HEK293 (cell line): Measurements from ENCODE around the gene CLCN1.

Experiments
- CTCF ChIA-PET: fragments of 350-600 bp; formaldehyde crosslinking; extraction: SDS; loops from one replicate; lab custom pipeline; 2021; ENCODE audit warnings: antibody characterized with exemption; lab: Yijun Ruan, JAX
- POLR2A ChIA-PET: fragments of 300-600 bp; formaldehyde crosslinking; extraction: SDS; loops from one replicate; lab custom pipeline; 2020; ENCODE audit warnings: antibody characterized with exemption, inconsistent platforms; lab: Yijun Ruan, JAX
- H3K27ac ChIP-seq: fragments of 200-500 bp; sonication (Bioruptor generic); 2 replicates; pipeline ENCODE4 v1.5.1; 2014; ENCODE audit warnings: low read depth, low read length, control low read depth, inconsistent platforms; ENCODE audit errors: extremely low read depth
- H3K36me3 ChIP-seq, 2 experiments: fragments of 200-500 bp in 1 of 2; sonication (Bioruptor generic) in 1 of 2; 1 replicate in 1 of 2; 2 replicates in 1 of 2; pipeline ENCODE4 v1.5.1; 2014 to 2017; ENCODE audit warnings: inconsistent platforms in 2 of 2, low read length in 2 of 2; ENCODE audit not compliant: control insufficient read depth in 2 of 2, insufficient read depth in 1 of 2
- H3K4me1 ChIP-seq: fragments of 200-500 bp; sonication (Bioruptor generic); 2 replicates; pipeline ENCODE4 v1.5.1; 2014; ENCODE audit warnings: mild to moderate bottlenecking, low read length, inconsistent platforms; ENCODE audit not compliant: control insufficient read depth, insufficient read depth
- H3K4me3 ChIP-seq: 2 replicates; pipeline ENCODE4 v1.5.1; 2011; ENCODE audit warnings: low read depth, mild to moderate bottlenecking, control low read depth, low read length, moderate library complexity
- H3K9me3 ChIP-seq: fragments of 200-500 bp; sonication (Bioruptor generic); 2 replicates; pipeline ENCODE4 v1.5.1; 2014; ENCODE audit warnings: low read depth, low read length, inconsistent platforms; ENCODE audit not compliant: control insufficient read depth, insufficient read depth
- GFI1B ChIP-seq: fragments of 450-650 bp; formaldehyde crosslinking; IDR thresholded peaks from 2 replicates; pipeline ENCODE4 v1.5.1; 2016; ENCODE audit warnings: missing biosample characterization, missing genetic modification characterization
- GLIS2 ChIP-seq: fragments of 450-650 bp; formaldehyde crosslinking; IDR thresholded peaks from 2 replicates; pipeline ENCODE4 v1.5.1; 2016; ENCODE audit warnings: missing biosample characterization, missing genetic modification characterization
- SCRT1 ChIP-seq: fragments of 450-650 bp; formaldehyde crosslinking; IDR thresholded peaks from 2 replicates; pipeline ENCODE4 v1.5.1; 2016; ENCODE audit warnings: missing biosample characterization, missing genetic modification characterization, borderline replicate concordance
- SCRT2 ChIP-seq: fragments of 450-650 bp; formaldehyde crosslinking; IDR thresholded peaks from 2 replicates; pipeline ENCODE4 v1.5.1; 2016; ENCODE audit warnings: missing biosample characterization, missing genetic modification characterization
- SP3 ChIP-seq: fragments of 450-650 bp; formaldehyde crosslinking; IDR thresholded peaks from 2 replicates; pipeline ENCODE4 v1.5.1; 2016; ENCODE audit warnings: missing biosample characterization, missing genetic modification characterization
- ZBTB8A ChIP-seq: fragments of 450-650 bp; formaldehyde crosslinking; IDR thresholded peaks from 2 replicates; pipeline ENCODE4 v1.5.1; 2016; ENCODE audit warnings: missing biosample characterization, missing genetic modification characterization
- ZFHX2 ChIP-seq: fragments of 450-650 bp; formaldehyde crosslinking; conservative IDR thresholded peaks from 2 replicates; pipeline ENCODE4 v1.5.1; 2016; ENCODE audit warnings: missing biosample characterization, missing genetic modification characterization
- ZNF155 ChIP-seq: fragments of 450-650 bp; formaldehyde crosslinking; IDR thresholded peaks from 2 replicates; pipeline ENCODE4 v1.5.1; 2016; ENCODE audit warnings: missing biosample characterization, missing genetic modification characterization
- ZNF394 ChIP-seq: fragments of 450-650 bp; formaldehyde crosslinking; IDR thresholded peaks from 2 replicates; pipeline ENCODE4 v1.5.1; 2016; ENCODE audit warnings: missing biosample characterization, missing genetic modification characterization, mild to moderate bottlenecking, moderate library complexity, borderline replicate concordance
- ZNF423 ChIP-seq: fragments of 450-650 bp; formaldehyde crosslinking; IDR thresholded peaks from 2 replicates; pipeline ENCODE4 v1.5.1; 2016; ENCODE audit warnings: missing biosample characterization, missing genetic modification characterization
- ZNF514 ChIP-seq: fragments of 450-650 bp; formaldehyde crosslinking; IDR thresholded peaks from 2 replicates; pipeline ENCODE4 v1.5.1; 2016; ENCODE audit warnings: missing biosample characterization, missing genetic modification characterization
- ZNF558 ChIP-seq: fragments of 450-650 bp; formaldehyde crosslinking; IDR thresholded peaks from 2 replicates; pipeline ENCODE4 v1.5.1; 2016; ENCODE audit warnings: missing biosample characterization, missing genetic modification characterization
- ZNF561 ChIP-seq: fragments of 450-650 bp; IDR thresholded peaks from 2 replicates; pipeline ENCODE4 v1.5.1; 2018; ENCODE audit warnings: missing biosample characterization, missing genetic modification characterization, borderline replicate concordance
- ZNF571 ChIP-seq: fragments of 450-650 bp; formaldehyde crosslinking; IDR thresholded peaks from 2 replicates; pipeline ENCODE4 v1.5.0; 2017; ENCODE audit warnings: missing biosample characterization, missing genetic modification characterization
- ZNF610 ChIP-seq: fragments of 450-650 bp; formaldehyde crosslinking; IDR thresholded peaks from 2 replicates; pipeline ENCODE4 v1.5.1; 2016; ENCODE audit warnings: missing biosample characterization, missing genetic modification characterization, borderline replicate concordance
- TF ChIP-seq, protein P1 (sequence below): fragments of 450-650 bp; formaldehyde crosslinking; IDR thresholded peaks from 2 replicates; pipeline ENCODE4; 2016; ENCODE audit warnings: missing biosample characterization, missing genetic modification characterization
- TF ChIP-seq, protein P2 (sequence below): fragments of 450-650 bp; formaldehyde crosslinking; IDR thresholded peaks from 2 replicates; pipeline ENCODE4 v1.5.1; 2016; ENCODE audit warnings: missing biosample characterization, missing genetic modification characterization
- TF ChIP-seq, protein P3 (sequence below): fragments of 450-650 bp; formaldehyde crosslinking; IDR thresholded peaks from 2 replicates; pipeline ENCODE4 v1.5.1; 2016; ENCODE audit warnings: missing biosample characterization, missing genetic modification characterization

Gene CLCN1

DNA sequence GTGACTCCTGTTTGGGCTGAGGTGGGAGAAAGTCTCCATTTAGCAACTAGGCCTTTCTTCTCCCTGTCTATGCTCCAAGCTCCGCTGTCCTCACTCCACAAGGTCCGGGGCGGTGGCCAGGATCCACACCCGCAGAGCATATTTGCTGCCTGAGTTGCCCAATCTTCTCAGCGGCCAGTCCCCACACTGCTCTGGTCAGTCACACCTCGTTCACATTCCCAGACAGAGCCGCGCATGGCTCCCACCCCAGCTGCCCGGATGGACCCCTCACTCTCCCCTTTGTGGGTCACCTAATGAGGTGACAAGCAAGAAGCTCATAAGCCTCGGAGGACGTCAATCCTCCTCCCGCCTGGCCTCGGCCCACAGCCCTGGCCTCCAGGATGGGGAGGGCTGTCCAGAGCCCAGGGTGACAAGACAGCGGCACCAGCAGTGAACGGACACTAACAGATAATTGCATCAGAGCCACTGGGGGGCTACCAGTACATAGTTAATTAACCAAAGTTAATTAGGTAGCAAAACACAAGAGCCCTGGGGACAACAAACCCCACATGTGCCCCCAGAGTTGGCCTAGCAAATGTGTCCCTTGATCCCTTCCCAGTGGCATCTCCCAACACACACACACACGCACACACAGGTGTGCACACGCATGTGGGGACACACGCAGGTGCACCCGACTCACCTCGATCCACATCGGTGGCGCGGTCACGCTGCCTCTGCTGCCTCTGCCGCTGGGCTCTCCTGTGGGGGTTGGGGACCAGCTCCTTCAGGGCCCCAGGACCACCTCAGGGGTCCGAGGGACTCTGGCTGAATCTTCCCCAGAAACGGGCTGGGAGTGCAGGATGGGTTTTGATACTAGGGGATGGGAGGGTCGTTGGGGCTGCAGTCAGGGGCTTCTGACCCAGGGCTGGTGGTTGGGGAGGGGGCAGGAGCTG is 81.0 kb downstream of the CLCN1 start (continued):
- no peak for TF ChIP-seq ZNF423 (tag by site-specific recombination)
- no peak for TF ChIP-seq ZNF155 (tag by site-specific recombination)
- TF ChIP-seq, all 188 proteins: peak for 0

DNA sequence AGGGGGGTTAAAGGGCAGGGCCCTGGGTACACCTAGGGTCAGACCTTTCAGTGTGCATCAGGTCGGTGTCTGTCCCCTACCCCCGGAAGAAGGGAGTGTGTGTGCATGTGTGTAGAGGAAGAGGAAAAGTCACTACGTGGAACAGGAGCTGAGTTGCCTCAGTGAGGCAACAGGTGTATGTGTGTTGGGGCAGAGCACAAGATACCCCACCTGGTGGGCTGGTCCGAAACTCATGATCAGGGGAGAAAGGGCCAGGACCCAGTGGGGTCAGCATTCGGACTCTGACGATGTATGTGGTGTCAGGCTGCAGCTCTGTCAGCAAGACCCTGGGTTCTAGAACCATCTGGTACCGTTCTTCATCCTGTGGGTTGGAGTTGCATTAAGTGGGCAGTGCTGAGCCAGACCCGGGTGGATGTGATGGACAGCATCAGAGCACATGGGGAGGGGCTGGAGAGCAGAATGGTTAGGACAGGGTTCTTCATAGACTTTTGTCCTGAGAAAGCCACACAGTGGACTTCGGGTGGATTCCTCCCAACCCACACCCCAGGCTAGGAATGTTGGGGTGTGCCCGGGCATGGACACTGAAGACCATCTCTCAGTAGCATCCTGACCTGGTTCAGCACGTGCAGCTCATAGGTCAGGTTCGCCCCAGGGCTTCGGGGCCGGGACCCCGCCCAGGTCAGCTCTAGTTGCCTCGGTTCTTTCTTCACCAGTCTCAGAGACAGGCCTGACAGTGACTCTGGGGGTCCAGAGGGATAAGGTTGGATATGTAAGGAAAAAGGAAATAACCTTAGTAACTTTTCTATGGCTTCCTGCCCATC is 82.0 kb downstream of the CLCN1 start:
- H3K36me3 ChIP-seq: peaks cover 0 to 2% of the 10 kb centered on the region in 2 experiments; a peak in 1 of 3 replicates
- H3K9me3 ChIP-seq: no peaks in the 10 kb centered on the region
- TF ChIP-seq SCRT2 (tag by site-specific recombination) (peak; percentile 88), ZNF571 (tag by site-specific recombination) (no peak), SCRT1 (tag by site-specific recombination) (peak; percentile 79; the same call in 1 of the 2 replicates)
- TF ChIP-seq, all 188 proteins: peak for 2
- H3K4me1 ChIP-seq: no peaks in the 10 kb centered on the region
- H3K27ac ChIP-seq: no peak overlapping the region
- H3K4me3 ChIP-seq: no peak overlapping the region
- ChIA-PET CTCF (no interaction called here), POLR2A (interaction anchor here (1.1 kb wide), 1 partner anchor 10 kb away, joined by 4 read pairs; the partner anchor contains the start of gene EPHA1)

DNA sequence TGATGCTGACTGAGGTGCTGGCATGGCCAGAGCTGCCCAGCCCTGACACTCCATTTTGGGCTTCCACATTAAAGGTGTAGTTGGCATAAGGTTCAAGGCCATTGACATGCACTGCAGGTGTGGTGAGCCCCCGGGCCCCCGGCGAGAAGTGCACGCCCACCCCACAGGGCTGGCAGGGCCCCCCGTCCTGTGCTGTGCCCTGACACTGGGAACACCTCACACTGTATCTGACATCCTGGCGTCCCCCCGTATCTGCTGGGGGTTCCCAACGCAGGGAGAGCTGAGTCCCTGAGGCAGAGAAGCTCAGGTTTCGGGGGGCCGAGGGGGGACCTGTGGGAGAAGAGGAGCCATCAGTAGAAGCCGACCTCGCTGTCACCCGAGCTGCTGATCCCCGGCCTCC is 82.7 kb downstream of the CLCN1 start:
- POLR2A ChIA-PET: interaction anchor here (1.1 kb wide), 1 partner anchor 10 kb away, joined by 4 read pairs; the partner anchor contains the start of gene EPHA1
- no peak for TF ChIP-seq ZNF394 (tag by site-specific recombination)
- no peak for TF ChIP-seq ZNF514 (tag by site-specific recombination)
- no peak for TF ChIP-seq ZFHX2 (tag by site-specific recombination)
- TF ChIP-seq SCRT2 (tag by site-specific recombination): no peak
- no peak for TF ChIP-seq SP3 (tag by site-specific recombination)
- H3K9me3 ChIP-seq: no peaks in the 10 kb centered on the region
- no peak overlapping the region for H3K27ac ChIP-seq
- H3K36me3 ChIP-seq: no peaks in the 10 kb centered on the region
- CTCF ChIA-PET: interaction anchor here (0.6 kb wide), 1 partner anchor 140 kb away, joined by 4 read pairs; no protein-coding TSS in a partner anchor
- no peak overlapping the region for H3K4me3 ChIP-seq
- H3K4me1 ChIP-seq: no peaks in the 10 kb centered on the region

DNA sequence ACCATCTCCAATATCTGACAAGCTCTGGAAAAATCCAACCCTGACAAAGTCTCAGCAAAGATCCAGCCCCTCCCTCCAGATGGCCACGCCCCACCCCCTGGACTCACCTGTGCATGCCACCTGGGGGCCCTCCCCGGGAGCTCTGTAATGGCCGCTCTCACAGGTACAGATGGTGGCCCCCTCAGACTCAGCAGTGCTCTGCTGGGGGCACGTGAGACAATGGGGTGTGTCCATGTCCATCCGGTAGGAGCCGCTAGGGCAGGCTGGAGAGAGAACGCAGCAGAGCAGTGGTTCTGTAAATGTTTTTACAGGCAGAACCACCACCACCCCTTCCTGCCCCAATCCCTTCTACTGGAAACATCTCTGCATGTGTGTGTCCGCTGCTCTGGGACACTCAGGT is 83.2 kb downstream of the CLCN1 start:
- H3K36me3 ChIP-seq: no peaks in the 10 kb centered on the region
- CTCF ChIA-PET: interaction anchor here (0.6 kb wide), 1 partner anchor 141 kb away, joined by 4 read pairs; no protein-coding TSS in a partner anchor
- H3K4me3 ChIP-seq: no peak overlapping the region

DNA sequence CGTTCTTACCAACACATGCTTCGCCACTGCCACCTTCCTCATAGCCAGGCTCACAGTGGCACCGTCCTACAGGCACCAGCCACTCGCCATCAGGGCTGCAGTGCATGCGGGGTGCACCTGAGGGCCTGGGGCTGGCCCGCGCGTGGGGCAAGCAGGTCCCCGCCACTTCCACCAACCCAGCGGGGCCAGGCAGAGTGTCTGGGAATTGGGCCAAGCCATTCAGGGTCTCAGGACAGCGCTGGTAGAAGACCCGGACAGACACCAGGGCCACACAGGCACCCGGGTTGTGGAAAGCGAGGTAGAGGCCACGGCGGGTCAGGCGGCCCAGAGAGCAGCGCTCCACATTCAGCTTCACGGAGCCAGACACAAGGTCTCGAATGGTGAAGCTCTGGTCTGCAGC is 83.7 kb downstream of the CLCN1 start:
- Histone ChIP-seq H3K9me3 (no peaks in the 10 kb centered on the region), H3K4me1 (no peaks in the 10 kb centered on the region), H3K27ac (no peak overlapping the region), H3K36me3 (no peaks in the 10 kb centered on the region), H3K4me3 (no peak overlapping the region)
- POLR2A ChIA-PET: no interaction called here
- CTCF ChIA-PET: no interaction called here
- TF ChIP-seq ZNF561 (tag by site-specific recombination) (no peak), ZNF610 (no peak), GFI1B (tag by site-specific recombination) (no peak), ZBTB8A (tag by site-specific recombination) (no peak)
- TF ChIP-seq, protein P1, sequence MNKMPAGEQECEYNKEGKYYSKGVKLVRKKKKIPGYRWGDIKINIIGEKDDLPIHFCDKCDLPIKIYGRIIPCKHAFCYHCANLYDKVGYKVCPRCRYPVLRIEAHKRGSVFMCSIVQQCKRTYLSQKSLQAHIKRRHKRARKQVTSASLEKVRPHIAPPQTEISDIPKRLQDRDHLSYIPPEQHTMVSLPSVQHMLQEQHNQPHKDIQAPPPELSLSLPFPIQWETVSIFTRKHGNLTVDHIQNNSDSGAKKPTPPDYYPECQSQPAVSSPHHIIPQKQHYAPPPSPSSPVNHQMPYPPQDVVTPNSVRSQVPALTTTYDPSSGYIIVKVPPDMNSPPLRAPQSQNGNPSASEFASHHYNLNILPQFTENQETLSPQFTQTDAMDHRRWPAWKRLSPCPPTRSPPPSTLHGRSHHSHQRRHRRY (tag by site-specific recombination): no peak
- TF ChIP-seq, protein P2, sequence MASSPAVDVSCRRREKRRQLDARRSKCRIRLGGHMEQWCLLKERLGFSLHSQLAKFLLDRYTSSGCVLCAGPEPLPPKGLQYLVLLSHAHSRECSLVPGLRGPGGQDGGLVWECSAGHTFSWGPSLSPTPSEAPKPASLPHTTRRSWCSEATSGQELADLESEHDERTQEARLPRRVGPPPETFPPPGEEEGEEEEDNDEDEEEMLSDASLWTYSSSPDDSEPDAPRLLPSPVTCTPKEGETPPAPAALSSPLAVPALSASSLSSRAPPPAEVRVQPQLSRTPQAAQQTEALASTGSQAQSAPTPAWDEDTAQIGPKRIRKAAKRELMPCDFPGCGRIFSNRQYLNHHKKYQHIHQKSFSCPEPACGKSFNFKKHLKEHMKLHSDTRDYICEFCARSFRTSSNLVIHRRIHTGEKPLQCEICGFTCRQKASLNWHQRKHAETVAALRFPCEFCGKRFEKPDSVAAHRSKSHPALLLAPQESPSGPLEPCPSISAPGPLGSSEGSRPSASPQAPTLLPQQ (tag by site-specific recombination): no peak
- TF ChIP-seq, protein P3, sequence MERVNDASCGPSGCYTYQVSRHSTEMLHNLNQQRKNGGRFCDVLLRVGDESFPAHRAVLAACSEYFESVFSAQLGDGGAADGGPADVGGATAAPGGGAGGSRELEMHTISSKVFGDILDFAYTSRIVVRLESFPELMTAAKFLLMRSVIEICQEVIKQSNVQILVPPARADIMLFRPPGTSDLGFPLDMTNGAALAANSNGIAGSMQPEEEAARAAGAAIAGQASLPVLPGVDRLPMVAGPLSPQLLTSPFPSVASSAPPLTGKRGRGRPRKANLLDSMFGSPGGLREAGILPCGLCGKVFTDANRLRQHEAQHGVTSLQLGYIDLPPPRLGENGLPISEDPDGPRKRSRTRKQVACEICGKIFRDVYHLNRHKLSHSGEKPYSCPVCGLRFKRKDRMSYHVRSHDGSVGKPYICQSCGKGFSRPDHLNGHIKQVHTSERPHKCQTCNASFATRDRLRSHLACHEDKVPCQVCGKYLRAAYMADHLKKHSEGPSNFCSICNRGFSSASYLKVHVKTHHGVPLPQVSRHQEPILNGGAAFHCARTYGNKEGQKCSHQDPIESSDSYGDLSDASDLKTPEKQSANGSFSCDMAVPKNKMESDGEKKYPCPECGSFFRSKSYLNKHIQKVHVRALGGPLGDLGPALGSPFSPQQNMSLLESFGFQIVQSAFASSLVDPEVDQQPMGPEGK (tag by site-specific recombination): no peak

More for the DNA sequence above, 83.2 kb downstream of the CLCN1 start:
- POLR2A ChIA-PET: no interaction called here
- Histone ChIP-seq H3K27ac (no peak overlapping the region), H3K4me1 (no peaks in the 10 kb centered on the region), H3K9me3 (no peaks in the 10 kb centered on the region)
- TF ChIP-seq ZNF558: no peak
- 0 out of 2 replicates have a peak, but pooled peaks have one; percentile 13 for TF ChIP-seq GLIS2
